HepG2 (cell line): ENCODE measurements around the gene GINS3. TPM values are rescaled to one million over a fixed set of nuclear protein-coding genes. Genes with fewer than 3 reads are reported as not detected.
A peak's percentile ranks its signal among the peaks of the same experiment; 100 is the strongest.

Experiments used
- ADNP ChIP-seq: sonication (generic); formaldehyde crosslinking; IDR thresholded peaks from 2 replicates; pipeline ENCODE4 v1.4.0; 2020; ENCODE audit warnings: missing genetic modification reagents
- ARID5B ChIP-seq: IDR thresholded peaks from 2 replicates; pipeline ENCODE4 v1.4.0; 2020; ENCODE audit warnings: mild to moderate bottlenecking, missing genetic modification reagents
- ELF1 ChIP-seq: sonication (generic); formaldehyde crosslinking; IDR thresholded peaks from 2 replicates; pipeline ENCODE4 v1.4.0; 2020; ENCODE audit warnings: missing genetic modification reagents
- EP300 ChIP-seq, 3 experiments: sonication (generic) in 1 of 3; formaldehyde crosslinking in 1 of 3; IDR thresholded peaks; 2 replicates each; pipeline versions ENCODE4 v1.5.1 to v1.6.1; 2011 to 2020; ENCODE audit warnings: low read depth in 2 of 3, low read length in 2 of 3, borderline replicate concordance in 1 of 3, improper control_type of control experiment in 1 of 3, mild to moderate bottlenecking in 1 of 3, missing genetic modification reagents in 1 of 3, moderate library complexity in 1 of 3
- HDAC1 ChIP-seq: sonication (generic); formaldehyde crosslinking; IDR thresholded peaks from 2 replicates; pipeline ENCODE4 v1.5.1; 2020; ENCODE audit warnings: mild to moderate bottlenecking, missing genetic modification reagents
- HMG20A ChIP-seq: IDR thresholded peaks from 2 replicates; pipeline ENCODE4 v1.6.1; 2016; ENCODE audit warnings: borderline replicate concordance
- HNRNPL ChIP-seq: fragments of 200-400 bp; formaldehyde crosslinking; IDR thresholded peaks from 2 replicates; pipeline ENCODE4 v1.6.1; 2017; ENCODE audit warnings: mild to moderate bottlenecking, low read depth, low read length
- IRF2 ChIP-seq: IDR thresholded peaks from 2 replicates; pipeline ENCODE4 v1.6.1; 2018; ENCODE audit warnings: missing genetic modification reagents, missing compliant biosample characterization
- NFE2L2 ChIP-seq: fragments of 150-350 bp; IDR thresholded peaks from 2 replicates; pipeline ENCODE4 v1.6.1; 2014; ENCODE audit warnings: low read length
- NFYC ChIP-seq: IDR thresholded peaks from 2 replicates; pipeline ENCODE4 v1.6.1; 2016; ENCODE audit warnings: missing genetic modification reagents, missing compliant biosample characterization
- NR2F6 ChIP-seq, 2 experiments: IDR thresholded peaks; 2 replicates each; pipeline ENCODE4 v1.6.1; 2016; ENCODE audit warnings: antibody characterized with exemption in 1 of 2, mild to moderate bottlenecking in 1 of 2
- PRDM10 ChIP-seq: sonication (generic); formaldehyde crosslinking; IDR thresholded peaks from 2 replicates; pipeline ENCODE4 v1.4.0; 2020; ENCODE audit warnings: low read depth, missing genetic modification reagents
- SNAPC2 ChIP-seq: sonication (generic); formaldehyde crosslinking; IDR thresholded peaks from 2 replicates; pipeline ENCODE4 v1.8.1; 2022; ENCODE audit warnings: mild to moderate bottlenecking, missing genetic modification reagents
- SOX13 ChIP-seq, 3 experiments: fragments of 450-650 bp in 1 of 3; sonication (generic) in 1 of 3; formaldehyde crosslinking in 1 of 3; IDR thresholded peaks in 2 of 3; conservative IDR thresholded peaks in 1 of 3; 2 replicates each; pipeline versions ENCODE4 v1.5.0 to v1.6.1; 2016 to 2020; ENCODE audit warnings: antibody characterized with exemption in 1 of 3, mild to moderate bottlenecking in 1 of 3, missing compliant biosample characterization in 1 of 3, missing genetic modification reagents in 1 of 3, moderate library complexity in 1 of 3
- SP140L ChIP-seq: sonication (generic); formaldehyde crosslinking; IDR thresholded peaks from 2 replicates; pipeline ENCODE4 v1.4.0; 2020; ENCODE audit warnings: missing genetic modification reagents, borderline replicate concordance
- TCF12 ChIP-seq, 2 experiments: fragments of 450-650 bp in 1 of 2; sonication (generic) in 1 of 2; formaldehyde crosslinking in 1 of 2; IDR thresholded peaks; 2 replicates each; pipeline versions ENCODE4 v1.6.1 to v1.8.0; 2017 to 2022; ENCODE audit warnings: antibody characterized with exemption in 1 of 2, mild to moderate bottlenecking in 1 of 2, missing genetic modification reagents in 1 of 2, moderate library complexity in 1 of 2
- TSC22D2 ChIP-seq: sonication (generic); formaldehyde crosslinking; IDR thresholded peaks from 2 replicates; pipeline ENCODE4 v1.5.1; 2020; ENCODE audit warnings: missing genetic modification reagents, mild to moderate bottlenecking, borderline replicate concordance
- ZFP90 ChIP-seq: sonication (generic); formaldehyde crosslinking; IDR thresholded peaks from 2 replicates; pipeline ENCODE4 v1.8.0; 2022; ENCODE audit warnings: missing genetic modification reagents, mild to moderate bottlenecking, inconsistent platforms, borderline replicate concordance
- ZNF564 ChIP-seq: sonication (generic); formaldehyde crosslinking; IDR thresholded peaks from 2 replicates; pipeline ENCODE4 v1.8.1; 2023; ENCODE audit warnings: mild to moderate bottlenecking, missing genetic modification reagents
- ZNF891 ChIP-seq: sonication (generic); formaldehyde crosslinking; IDR thresholded peaks from 2 replicates; pipeline ENCODE4 v1.5.0; 2020; ENCODE audit warnings: mild to moderate bottlenecking, missing genetic modification reagents
- polyA plus RNA-seq, 8 experiments: library from polyadenylated mRNA; depleted of rRNA in 3 of 8; stranded (reverse) in 7 of 8; unstranded in 1 of 8; fragments of >200 nt; fragmentation: Illumina TruSeq in 4 of 8; extraction: Trizol in 4 of 8; gene quantifications; 2 replicates each; pipeline versions ENCODE4 v1.2.1 to v1.2.3, GENCODE V29; 2011 to 2016; ENCODE audit warnings: low read depth in 4 of 8, missing spikeins in 1 of 8, mixed read lengths in 1 of 8; ENCODE audit not compliant: insufficient read depth in 1 of 8
- total RNA-seq, 5 experiments: library from RNA; depleted of rRNA; stranded (reverse); fragments of >200 nt; fragmentation: Illumina TruSeq; extraction: Trizol; gene quantifications; 2 replicates each; pipeline ENCODE4 v1.2.3, GENCODE V29; 2016; ENCODE audit warnings: low read depth in 1 of 5

GINS3 gene
- total and polyA plus RNA-seq, 2 of the 13 experiments (the other 11 are each of a cell fraction or from before 2014, with no cell fraction given), result 6.5 to 19.3 TPM

GRCh38 chr16:58451945-58452401 is 59.7 kb downstream of the GINS3 start (continued):
- TF ChIP-seq ARID5B (CRISPR knock-in tag) (peak; percentile 52; the same call in 1 of the 2 replicates), ZNF564 (no peak), SP140L (no peak), TSC22D2 (no peak), HNRNPL (no peak), ADNP (CRISPR knock-in tag) (no peak), ZNF891 (CRISPR knock-in tag) (no peak), EP300 (IDR thresholded peaks at IDR 0.05; ENCODE audit: low read depth in 2 of 2, low read length in 2 of 2) (peak in 1 of 2 experiments; percentile 41; a peak in 1 of 4 replicates), EP300 (CRISPR knock-in tag; IDR thresholded peaks at IDR 0.05; ENCODE audit: borderline replicate concordance) (no peak), PRDM10 (CRISPR knock-in tag) (no peak), IRF2 (CRISPR knock-in tag) (0 out of 2 replicates have a peak, but pooled peaks have one; percentile 34), TCF12 (IDR thresholded peaks at IDR 0.05) (no peak), TCF12 (CRISPR knock-in tag; IDR thresholded peaks at IDR 0.05) (no peak), HMG20A (CRISPR knock-in tag) (0 out of 2 replicates have a peak, but pooled peaks have one; percentile 34), NR2F6 (IDR thresholded peaks at IDR 0.05) (peak; percentile 37; the same call in 1 of the 2 replicates), NR2F6 (CRISPR knock-in tag; IDR thresholded peaks at IDR 0.05) (no peak), HDAC1 (CRISPR knock-in tag) (no peak), NFE2L2 (no peak), SNAPC2 (CRISPR knock-in tag) (no peak), ELF1 (no peak), NFYC (no peak), ZFP90 (CRISPR knock-in tag) (no peak), SOX13 (IDR thresholded peaks at IDR 0.05) (no peak), SOX13 (CRISPR knock-in tag; conservative IDR thresholded peaks at IDR 0.05 in 1 of 2, IDR thresholded peaks at IDR 0.05 in 1 of 2) (peak in 1 of 2 experiments; percentile 33; a peak in 1 of 4 replicates)
